HFF-Myc (cell line): ENCODE results near the gene BRPF1.

Source experiments
- DNase-seq: peaks from one replicate; pipeline ENCODE4 v3.0.0-alpha.2; 2011; ENCODE audit warnings: low read depth; ENCODE audit errors: extremely low read depth
- H3K4me3 ChIP-seq: replicated peaks from 2 replicates; pipeline ENCODE4 v1.5.1; 2011; ENCODE audit warnings: low read depth, mild to moderate bottlenecking, control low read depth, low read length
- CTCF ChIP-seq: IDR thresholded peaks from 2 replicates; pipeline ENCODE4 v1.5.1; 2012; ENCODE audit warnings: mild to moderate bottlenecking, low read depth, low read length, control low read depth; ENCODE audit errors: missing control alignments

Gene BRPF1

GRCh38 chr3:9762871-9763270 is 31.3 kb downstream of the BRPF1 start:
- no peak overlapping the region for H3K4me3 ChIP-seq
- no peak for DNase-seq
- no peak for TF ChIP-seq CTCF

GRCh38 chr3:9765865-9766264 is 34.3 kb downstream of the BRPF1 start:
- H3K4me3 ChIP-seq: no peak overlapping the region
- DNase-seq: no peak
- TF ChIP-seq CTCF: no peak

- no peak for TF ChIP-seq CTCF
- no peak overlapping the region for H3K4me3 ChIP-seq
- DNase-seq: no peak
Measured at GRCh38 chr3:9767418-9767817, 35.9 kb downstream of the BRPF1 start.

GRCh38 chr3:9768141-9768775 is 36.7 kb downstream of the BRPF1 start:
- peak overlapping the region; percentile 75 for H3K4me3 ChIP-seq
- no peak for TF ChIP-seq CTCF
- no peak for DNase-seq

- DNase-seq: no peak
- TF ChIP-seq CTCF: no peak
- H3K4me3 ChIP-seq: peak overlapping the region; percentile 75
Measured at GRCh38 chr3:9769012-9769411, 37.5 kb downstream of the BRPF1 start.

- H3K4me3 ChIP-seq: peak within 1 kb of the TSS; percentile 75
- DNase-seq: no peak
- TF ChIP-seq CTCF: no peak
Measured at GRCh38 chr3:9769426-9770275, 38.1 kb downstream of the BRPF1 start, which contains the start of gene CAMK1. TSS of gene CAMK1 (minus strand) at chr3:9769947. CDS start at chr3:9767749, 2,198 bp downstream.
